ENCODE measurements around the gene WIPI1.

DNA sequence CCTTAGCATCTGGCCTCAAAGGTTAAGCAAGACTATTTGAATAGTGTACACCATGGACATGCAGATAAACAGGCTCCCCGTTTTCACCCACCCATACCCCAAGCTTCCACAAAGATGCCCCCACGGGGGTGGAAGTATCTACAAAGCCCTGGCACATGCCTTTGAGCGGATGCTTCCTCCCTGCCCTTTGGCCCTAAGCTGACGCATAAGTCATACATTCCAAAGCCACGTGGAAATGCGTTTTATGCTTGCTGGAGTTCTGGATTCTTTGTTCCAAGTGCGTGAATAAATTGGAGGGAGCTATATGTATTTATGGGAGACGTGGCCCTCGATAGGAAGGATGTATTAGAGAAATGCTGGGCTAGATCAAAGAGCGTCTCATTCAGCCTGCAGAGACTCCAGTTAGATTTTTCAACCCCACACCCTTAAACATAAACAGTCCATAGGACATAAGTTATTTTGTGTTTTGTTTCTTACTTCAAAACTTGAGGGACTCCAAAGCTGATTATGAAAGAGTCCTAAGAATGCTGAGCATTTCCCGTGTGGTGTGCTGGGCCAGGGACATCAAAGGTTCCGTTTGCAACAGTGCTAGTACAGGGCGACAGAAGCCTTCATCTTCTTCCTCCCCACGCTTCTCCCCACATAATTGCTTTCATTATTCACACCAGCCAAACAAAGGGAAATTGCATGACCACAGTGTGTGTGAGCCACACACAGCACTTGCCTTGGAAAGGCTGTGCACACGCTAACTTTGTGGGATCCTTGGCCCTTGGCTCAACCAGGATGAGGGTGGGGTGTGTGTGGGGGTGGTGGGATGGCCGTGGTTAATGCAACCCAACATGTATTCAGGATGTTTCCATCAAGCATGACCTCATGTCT, 73.6 kb downstream of the WIPI1 start:
- TF ChIP-seq SIN3A (IDR thresholded peaks at IDR 0.05; ENCODE audit: borderline replicate concordance, insufficient read depth, low read depth, low read length) (no peak), POLR2AphosphoS5 (IDR thresholded peaks at IDR 0.05; ENCODE audit: low read depth, low read length) (no peak)
- TF ChIP-seq, protein P1, sequence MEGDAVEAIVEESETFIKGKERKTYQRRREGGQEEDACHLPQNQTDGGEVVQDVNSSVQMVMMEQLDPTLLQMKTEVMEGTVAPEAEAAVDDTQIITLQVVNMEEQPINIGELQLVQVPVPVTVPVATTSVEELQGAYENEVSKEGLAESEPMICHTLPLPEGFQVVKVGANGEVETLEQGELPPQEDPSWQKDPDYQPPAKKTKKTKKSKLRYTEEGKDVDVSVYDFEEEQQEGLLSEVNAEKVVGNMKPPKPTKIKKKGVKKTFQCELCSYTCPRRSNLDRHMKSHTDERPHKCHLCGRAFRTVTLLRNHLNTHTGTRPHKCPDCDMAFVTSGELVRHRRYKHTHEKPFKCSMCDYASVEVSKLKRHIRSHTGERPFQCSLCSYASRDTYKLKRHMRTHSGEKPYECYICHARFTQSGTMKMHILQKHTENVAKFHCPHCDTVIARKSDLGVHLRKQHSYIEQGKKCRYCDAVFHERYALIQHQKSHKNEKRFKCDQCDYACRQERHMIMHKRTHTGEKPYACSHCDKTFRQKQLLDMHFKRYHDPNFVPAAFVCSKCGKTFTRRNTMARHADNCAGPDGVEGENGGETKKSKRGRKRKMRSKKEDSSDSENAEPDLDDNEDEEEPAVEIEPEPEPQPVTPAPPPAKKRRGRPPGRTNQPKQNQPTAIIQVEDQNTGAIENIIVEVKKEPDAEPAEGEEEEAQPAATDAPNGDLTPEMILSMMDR (IDR thresholded peaks at IDR 0.05), result no peak

All from Panc1 (cell line).